Left lung (tissue), 10 donors: Measurements from ENCODE around the gene TMEM63C. TPM values are rescaled to one million over a fixed set of nuclear protein-coding genes. Genes with fewer than 3 reads are reported as not detected.

ENCODE experiments used
- ATAC-seq: fragments of 200-7000 bp; cut with Tn5 transposase; one replicate; pipeline ENCODE4 v1.9.1; 2020; ENCODE audit warnings: moderate library complexity
- DNase-seq, 4 donors: peaks; one replicate each; pipeline ENCODE4 v3.0.0-alpha.2; 2013 to 2020
- H3K27ac ChIP-seq, 2 donors: fragments of 200-600 bp; sonication (generic) in 1 of 2; one replicate each; pipeline versions ENCODE4 v1.5.0 to v1.8.0; 2020 to 2021
- H3K27me3 ChIP-seq, 2 donors: fragments of 200-600 bp; sonication (generic) in 1 of 2; one replicate each; pipeline versions ENCODE4 v1.5.0 to v1.8.0; 2020 to 2021
- H3K36me3 ChIP-seq, 2 donors: fragments of 200-600 bp; sonication (generic) in 1 of 2; one replicate each; pipeline versions ENCODE4 v1.5.0 to v1.8.0; 2020 to 2021
- H3K4me1 ChIP-seq, 2 donors: fragments of 200-600 bp; one replicate each; pipeline ENCODE4 v1.8.0; 2021
- H3K4me3 ChIP-seq, 2 donors: fragments of 200-600 bp; sonication (generic) in 1 of 2; one replicate each; pipeline versions ENCODE4 v1.5.0 to v1.8.0; 2020 to 2021; ENCODE audit warnings: mild to moderate bottlenecking in 1 of 2
- H3K9me3 ChIP-seq, 2 donors: fragments of 200-600 bp; sonication (generic) in 1 of 2; one replicate each; pipeline versions ENCODE4 v1.5.0 to v1.8.0; 2020 to 2021
- intact Hi-C, 2 donors: fragments of 100-400 bp; cut with DNase I; formaldehyde crosslinking; loops; one replicate each; pipeline versions ENCODE4 v1.11.2 to v1.14.2; 2022
- polyA plus RNA-seq, 6 donors: library from polyadenylated mRNA; unstranded; fragments of 120-200 nt; gene quantifications; one replicate each; pipeline ENCODE4 v1.2.1, GENCODE V29; 2013; ENCODE audit not compliant: insufficient read length in 6 of 6
- total RNA-seq, 2 donors: library from RNA; stranded (reverse); fragmentation: NEBNext Ultra II Directional; extraction: Animal tissue kit (Norgen Biotek cat#: 25700); gene quantifications; one replicate each; pipeline ENCODE4 v1.2.1, GENCODE V29; 2021
- TF ChIP-seq, protein P1 (sequence below), 2 donors: fragments of 200-600 bp; sonication (generic) in 1 of 2; IDR thresholded peaks; one replicate each; pipeline versions ENCODE4 v1.5.0 to v1.8.0; 2021; ENCODE audit warnings: antibody characterized with exemption in 2 of 2
- donor health status: DM: no; HTN: yes; CAD: no.
- donor health status: DM: no; HTN: no; CAD: no.

Gene TMEM63C
- total and polyA plus RNA-seq, 8 donors: 0.20 to 2.0 (median 0.88) TPM; not detected in 1

GRCh38 chr14:77184396-77185092 is 2.9 kb downstream of the TMEM63C start:
- TF ChIP-seq, protein P1, sequence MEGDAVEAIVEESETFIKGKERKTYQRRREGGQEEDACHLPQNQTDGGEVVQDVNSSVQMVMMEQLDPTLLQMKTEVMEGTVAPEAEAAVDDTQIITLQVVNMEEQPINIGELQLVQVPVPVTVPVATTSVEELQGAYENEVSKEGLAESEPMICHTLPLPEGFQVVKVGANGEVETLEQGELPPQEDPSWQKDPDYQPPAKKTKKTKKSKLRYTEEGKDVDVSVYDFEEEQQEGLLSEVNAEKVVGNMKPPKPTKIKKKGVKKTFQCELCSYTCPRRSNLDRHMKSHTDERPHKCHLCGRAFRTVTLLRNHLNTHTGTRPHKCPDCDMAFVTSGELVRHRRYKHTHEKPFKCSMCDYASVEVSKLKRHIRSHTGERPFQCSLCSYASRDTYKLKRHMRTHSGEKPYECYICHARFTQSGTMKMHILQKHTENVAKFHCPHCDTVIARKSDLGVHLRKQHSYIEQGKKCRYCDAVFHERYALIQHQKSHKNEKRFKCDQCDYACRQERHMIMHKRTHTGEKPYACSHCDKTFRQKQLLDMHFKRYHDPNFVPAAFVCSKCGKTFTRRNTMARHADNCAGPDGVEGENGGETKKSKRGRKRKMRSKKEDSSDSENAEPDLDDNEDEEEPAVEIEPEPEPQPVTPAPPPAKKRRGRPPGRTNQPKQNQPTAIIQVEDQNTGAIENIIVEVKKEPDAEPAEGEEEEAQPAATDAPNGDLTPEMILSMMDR (IDR thresholded peaks at IDR 0.05): no peak
- peaks cover 3 to 12% of the 10 kb centered on the region in 2 donors for H3K4me1 ChIP-seq
- ATAC-seq (no peak), DNase-seq (no peak)
- H3K9me3 ChIP-seq: no peaks in the 10 kb centered on the region
- intact Hi-C loops: no loop called here
- peaks cover 14 to 68% of the 10 kb centered on the region in 2 donors for H3K27me3 ChIP-seq
- no peak overlapping the region for H3K27ac ChIP-seq
- H3K4me3 ChIP-seq: no peak overlapping the region
- no peaks in the 10 kb centered on the region for H3K36me3 ChIP-seq

- DNase-seq: no peak
- no peaks in the 10 kb centered on the region for H3K9me3 ChIP-seq
- no peak overlapping the region for H3K27ac ChIP-seq
- ATAC-seq: no peak
- H3K4me1 ChIP-seq: peaks cover 3 to 12% of the 10 kb centered on the region in 2 donors
- TF ChIP-seq, protein P1 (IDR thresholded peaks at IDR 0.05): no peak
- intact Hi-C loops: no loop called here
- no peak overlapping the region for H3K4me3 ChIP-seq
- H3K36me3 ChIP-seq: no peaks in the 10 kb centered on the region
- H3K27me3 ChIP-seq: peaks cover 14 to 65% of the 10 kb centered on the region in 2 donors
Observed at GRCh38 chr14:77185093-77185465, 3.5 kb downstream of the TMEM63C start.

GRCh38 chr14:77186911-77187648 is 5.5 kb downstream of the TMEM63C start:
- Histone ChIP-seq H3K4me3 (no peak overlapping the region), H3K4me1 (peaks cover 3% of the 10 kb centered on the region in 2 donors), H3K27me3 (peaks cover 5 to 45% of the 10 kb centered on the region in 2 donors), H3K27ac (no peak overlapping the region), H3K9me3 (no peaks in the 10 kb centered on the region), H3K36me3 (no peaks in the 10 kb centered on the region)
- TF ChIP-seq, protein P1 (IDR thresholded peaks at IDR 0.05): no peak
- intact Hi-C loops: no loop called here
- DNase-seq (peak in 2 of 4 donors; percentile 36 to 48), ATAC-seq (peak; percentile 86)

GRCh38 chr14:77187649-77188012 is 6.0 kb downstream of the TMEM63C start:
- DNase-seq (no peak), ATAC-seq (no peak)
- Histone ChIP-seq H3K4me3 (no peak overlapping the region), H3K27me3 (peaks cover under 1 to 40% of the 10 kb centered on the region in 2 donors), H3K27ac (no peak overlapping the region), H3K4me1 (peaks cover 0 to 3% of the 10 kb centered on the region in 2 donors), H3K36me3 (no peaks in the 10 kb centered on the region), H3K9me3 (no peaks in the 10 kb centered on the region)
- intact Hi-C loops: no loop called here
- TF ChIP-seq, protein P1 (IDR thresholded peaks at IDR 0.05): no peak

- no peak overlapping the region for H3K4me3 ChIP-seq
- H3K27me3 ChIP-seq: peaks cover 0 to 23% of the 10 kb centered on the region in 2 donors
- no peaks in the 10 kb centered on the region for H3K9me3 ChIP-seq
- DNase-seq (no peak), ATAC-seq (no peak)
- no peak overlapping the region for H3K27ac ChIP-seq
- TF ChIP-seq, protein P1 (IDR thresholded peaks at IDR 0.05): no peak
- intact Hi-C loops: no loop called here
- no peaks in the 10 kb centered on the region for H3K36me3 ChIP-seq
- peaks cover 0 to 3% of the 10 kb centered on the region in 2 donors for H3K4me1 ChIP-seq
Observed at GRCh38 chr14:77189479-77189878, 7.9 kb downstream of the TMEM63C start.
